HCT116 (cell line): ENCODE measurements around the gene ZEB2.

ENCODE experiments used
- ATF3 ChIP-seq: IDR thresholded peaks from 2 replicates; pipeline ENCODE4 v1.6.1; 2012
- CBX3 ChIP-seq: IDR thresholded peaks from 2 replicates; pipeline ENCODE4 v1.6.1; 2012; ENCODE audit warnings: low read depth
- CEBPB ChIP-seq: IDR thresholded peaks from 2 replicates; pipeline ENCODE4 v1.6.1; 2012; ENCODE audit warnings: low read depth
- CTCF ChIP-seq, 3 experiments: fragments of 200-600 bp in 1 of 3; sonication (generic) in 1 of 3; IDR thresholded peaks in 2 of 3; conservative IDR thresholded peaks in 1 of 3; 2 replicates each; pipeline ENCODE4 v1.5.1; 2012 to 2017; ENCODE audit warnings: low read depth in 2 of 3, low read length in 2 of 3, antibody characterized with exemption in 1 of 3, borderline replicate concordance in 1 of 3, control low read depth in 1 of 3, mild to moderate bottlenecking in 1 of 3, mixed read lengths in 1 of 3, mixed run types in 1 of 3, moderate library complexity in 1 of 3; ENCODE audit not compliant: insufficient read depth in 1 of 3
- ELF1 ChIP-seq: IDR thresholded peaks from 2 replicates; pipeline ENCODE4 v1.6.1; 2012; ENCODE audit warnings: low read depth, borderline replicate concordance
- POLR2A ChIP-seq: IDR thresholded peaks from 2 replicates; pipeline ENCODE4 v1.7.0; 2011; ENCODE audit warnings: borderline replicate concordance; ENCODE audit not compliant: insufficient read depth, insufficient read length; ENCODE audit errors: extremely low read depth
- POLR2AphosphoS5 ChIP-seq: IDR thresholded peaks from 2 replicates; pipeline ENCODE4 v1.6.1; 2011; ENCODE audit warnings: mild to moderate bottlenecking, low read depth, low read length, moderate library complexity
- RAD21 ChIP-seq: IDR thresholded peaks from 2 replicates; pipeline ENCODE4 v1.6.1; 2012; ENCODE audit warnings: low read depth, mild to moderate bottlenecking
- REST ChIP-seq: IDR thresholded peaks from 2 replicates; pipeline ENCODE4 v1.6.1; 2012; ENCODE audit warnings: low read depth
- SIN3A ChIP-seq: IDR thresholded peaks from 2 replicates; pipeline ENCODE4 v1.6.1; 2012; ENCODE audit warnings: low read depth
- SP1 ChIP-seq: IDR thresholded peaks from 2 replicates; pipeline ENCODE4 v1.6.1; 2012; ENCODE audit warnings: low read depth
- ZNF274 ChIP-seq: fragments of 200-500 bp; sonication (Bioruptor generic); IDR thresholded peaks from 2 replicates; pipeline ENCODE4 v1.6.1; 2014; ENCODE audit warnings: mild to moderate bottlenecking, low read depth, low read length, inconsistent platforms

- no peak for TF ChIP-seq CTCF (IDR thresholded peaks at IDR 0.05 in 2 of 3, conservative IDR thresholded peaks at IDR 0.05 in 1 of 3; ENCODE audit: borderline replicate concordance in 1 of 3, insufficient read depth in 1 of 3, low read depth in 2 of 3, low read length in 2 of 3)
- TF ChIP-seq ATF3 = no peak
- TF ChIP-seq REST = no peak
- no peak for TF ChIP-seq POLR2A
- TF ChIP-seq SP1 = no peak
- TF ChIP-seq SIN3A = no peak
- no peak for TF ChIP-seq CEBPB
- no peak for TF ChIP-seq CBX3
- no peak for TF ChIP-seq ZNF274
- TF ChIP-seq RAD21 = no peak
- TF ChIP-seq ELF1 = no peak
- no peak for TF ChIP-seq POLR2AphosphoS5
Observed at GRCh38 chr2:144376460-144376859, 143.5 kb downstream of the ZEB2 start.
